Dedifferentiated amniotic fluid mesenchymal stem cell (primary cell): ENCODE data around the gene RACK1.

Source experiments
- DNase-seq: peaks from one replicate; pipeline ENCODE4 v3.0.0-alpha.2; 2016; ENCODE audit errors: extremely low spot score

Gene RACK1

GRCh38 chr5:181233801-181234454 is 9.8 kb downstream of the RACK1 start:
- DNase-seq, result no peak

GRCh38 chr5:181233088-181233800 is 10.5 kb downstream of the RACK1 start:
- no peak for DNase-seq

GRCh38 chr5:181232593-181232992 is 11.1 kb downstream of the RACK1 start:
- DNase-seq, result no peak

- no peak for DNase-seq
Observed at GRCh38 chr5:181231432-181231831, 12.3 kb downstream of the RACK1 start.

- DNase-seq, result no peak
Observed at GRCh38 chr5:181230551-181230950, 13.2 kb downstream of the RACK1 start.

GRCh38 chr5:181229996-181230395 is 13.7 kb downstream of the RACK1 start:
- no peak for DNase-seq

GRCh38 chr5:181224390-181225229 is 19.1 kb downstream of the RACK1 start:
- DNase-seq, result no peak

GRCh38 chr5:181223729-181224389 is 19.8 kb downstream of the RACK1 start:
- DNase-seq, result no peak

- peak; percentile 95 for DNase-seq
Observed at GRCh38 chr5:181223058-181223728, 20.5 kb downstream of the RACK1 start, which contains the start of gene TRIM41. Gene TRIM41 (plus strand): TSS chr5:181223281. CDS start chr5:181224000, 719 bp downstream.

GRCh38 chr5:181222630-181223057 is 21.1 kb downstream of the RACK1 start:
- DNase-seq, result no peak

- peak; percentile 93 for DNase-seq
Observed at GRCh38 chr5:181221792-181222629, 21.7 kb downstream of the RACK1 start.

GRCh38 chr5:181221105-181221791 is 22.5 kb downstream of the RACK1 start:
- DNase-seq, result no peak

GRCh38 chr5:181220178-181220515 is 23.6 kb downstream of the RACK1 start:
- DNase-seq, result no peak

GRCh38 chr5:181219262-181220177 is 24.2 kb downstream of the RACK1 start:
- DNase-seq, result no peak

- DNase-seq, result no peak
Observed at GRCh38 chr5:181218795-181219124, 24.9 kb downstream of the RACK1 start.

GRCh38 chr5:181217803-181218062 is 26.0 kb downstream of the RACK1 start:
- no peak for DNase-seq

- DNase-seq, result no peak
Observed at GRCh38 chr5:181217111-181217802, 26.4 kb downstream of the RACK1 start.
